B cell (primary cell): ENCODE results near the gene C10orf53.

Experiments
- CTCF ChIP-seq: fragments of 200-600 bp; IDR thresholded peaks from one replicate; pipeline ENCODE4 v1.8.0; 2022; ENCODE audit warnings: antibody characterized with exemption, mild to moderate bottlenecking
- EZH2 ChIP-seq: IDR thresholded peaks from 2 replicates; pipeline ENCODE4 v1.6.1; 2012; ENCODE audit warnings: borderline replicate concordance, low read depth, mild to moderate bottlenecking, moderate library complexity, low read length; ENCODE audit not compliant: insufficient read depth, poor library complexity, severe bottlenecking

- TF ChIP-seq CTCF (no peak), EZH2 (no peak)
Observed at GRCh38 chr10:49649936-49650723, 29.3 kb upstream of the C10orf53 start.
